ENCODE data around the gene TRMT1.

DNA sequence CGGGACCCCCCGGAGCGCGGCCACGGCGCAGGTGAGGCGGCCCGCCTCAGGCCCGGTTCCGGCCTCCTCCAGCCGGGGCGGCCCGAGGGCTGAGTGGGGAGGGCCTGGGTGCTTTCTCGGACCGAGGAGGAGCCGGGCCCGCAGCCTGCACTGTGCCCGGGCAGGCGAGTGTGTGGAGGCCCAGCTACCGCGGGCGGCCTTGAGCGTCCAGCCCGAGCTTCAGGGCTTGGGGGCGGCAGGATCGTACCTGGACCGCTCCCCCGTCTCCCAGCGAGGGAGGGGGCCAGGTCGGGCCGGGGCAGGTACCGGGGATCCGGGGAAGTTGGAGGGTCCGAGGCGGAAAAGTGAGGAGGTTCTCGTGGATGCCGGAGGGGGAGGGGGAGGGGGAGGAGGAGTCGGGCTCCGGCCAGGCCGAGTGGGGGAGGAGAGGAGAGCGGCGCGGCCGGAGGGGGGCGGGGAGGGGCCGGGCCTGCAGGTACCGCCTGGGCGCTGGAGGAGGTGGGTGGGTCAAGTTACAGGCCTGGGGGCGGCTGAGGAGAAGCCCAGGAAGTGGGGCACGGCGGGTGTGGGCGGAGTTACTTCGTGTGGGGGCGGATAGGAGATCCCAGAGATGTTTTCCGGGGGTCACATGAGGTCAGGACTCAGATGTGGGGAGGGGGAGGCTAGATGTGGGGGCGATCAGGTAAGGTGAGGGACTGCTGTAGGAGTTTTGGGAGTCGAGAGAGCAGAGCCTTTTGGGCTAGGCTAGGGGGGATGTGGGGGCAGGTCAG, 2.1 kb upstream of the TRMT1 start:
- TF ChIP-seq, protein P1, sequence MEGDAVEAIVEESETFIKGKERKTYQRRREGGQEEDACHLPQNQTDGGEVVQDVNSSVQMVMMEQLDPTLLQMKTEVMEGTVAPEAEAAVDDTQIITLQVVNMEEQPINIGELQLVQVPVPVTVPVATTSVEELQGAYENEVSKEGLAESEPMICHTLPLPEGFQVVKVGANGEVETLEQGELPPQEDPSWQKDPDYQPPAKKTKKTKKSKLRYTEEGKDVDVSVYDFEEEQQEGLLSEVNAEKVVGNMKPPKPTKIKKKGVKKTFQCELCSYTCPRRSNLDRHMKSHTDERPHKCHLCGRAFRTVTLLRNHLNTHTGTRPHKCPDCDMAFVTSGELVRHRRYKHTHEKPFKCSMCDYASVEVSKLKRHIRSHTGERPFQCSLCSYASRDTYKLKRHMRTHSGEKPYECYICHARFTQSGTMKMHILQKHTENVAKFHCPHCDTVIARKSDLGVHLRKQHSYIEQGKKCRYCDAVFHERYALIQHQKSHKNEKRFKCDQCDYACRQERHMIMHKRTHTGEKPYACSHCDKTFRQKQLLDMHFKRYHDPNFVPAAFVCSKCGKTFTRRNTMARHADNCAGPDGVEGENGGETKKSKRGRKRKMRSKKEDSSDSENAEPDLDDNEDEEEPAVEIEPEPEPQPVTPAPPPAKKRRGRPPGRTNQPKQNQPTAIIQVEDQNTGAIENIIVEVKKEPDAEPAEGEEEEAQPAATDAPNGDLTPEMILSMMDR (conservative IDR thresholded peaks at IDR 0.05): no peak
- peak; percentile 98 for TF ChIP-seq ZFX (IDR thresholded peaks at IDR 0.05)

Data from C4-2B (cell line).